OCI-LY1 (cell line): ENCODE data around the gene MARS1.

Source experiments
- H2AFZ ChIP-seq: fragments of 200-600 bp; sonication (generic), shearing (Covaris generic); 2 replicates; pipeline ENCODE4 v1.6.0; 2014; ENCODE audit warnings: antibody characterized with exemption, mild to moderate bottlenecking, low read length
- H3F3A ChIP-seq: fragments of 200-600 bp; sonication (generic), shearing (Covaris generic); 2 replicates; pipeline ENCODE4 v1.6.0; 2014; ENCODE audit warnings: mild to moderate bottlenecking, antibody characterized with exemption, low read length, moderate library complexity; ENCODE audit not compliant: insufficient read depth
- H3K27ac ChIP-seq: fragments of 200-600 bp; sonication (generic); 2 replicates; pipeline ENCODE4 v1.5.1; 2014; ENCODE audit warnings: low read length, mixed run types, mild to moderate bottlenecking, low read depth; ENCODE audit not compliant: poor library complexity, severe bottlenecking
- H3K27me3 ChIP-seq: fragments of 200-600 bp; sonication (generic); 2 replicates; pipeline ENCODE4 v1.6.0; 2014; ENCODE audit warnings: antibody characterized with exemption, mild to moderate bottlenecking, low read length, moderate library complexity; ENCODE audit not compliant: insufficient read depth
- H3K36me3 ChIP-seq: fragments of 200-600 bp; sonication (generic); 2 replicates; pipeline ENCODE4 v1.6.1; 2014; ENCODE audit warnings: mild to moderate bottlenecking, antibody characterized with exemption, low read length, moderate library complexity, mixed read lengths; ENCODE audit not compliant: insufficient read depth
- H3K4me1 ChIP-seq: fragments of 200-600 bp; sonication (generic); 2 replicates; pipeline ENCODE4 v1.5.1; 2014; ENCODE audit warnings: mild to moderate bottlenecking, low read length, moderate library complexity; ENCODE audit not compliant: insufficient read depth, severe bottlenecking
- H3K4me2 ChIP-seq: fragments of 200-600 bp; sonication (generic), shearing (Covaris generic); 2 replicates; pipeline ENCODE4 v1.6.1; 2014; ENCODE audit warnings: low read length
- H3K4me3 ChIP-seq: fragments of 200-600 bp; sonication (generic); 2 replicates; pipeline ENCODE4 v1.5.1; 2014; ENCODE audit warnings: low read length, low read depth, mild to moderate bottlenecking, mixed read lengths; ENCODE audit not compliant: poor library complexity, severe bottlenecking
- H3K79me2 ChIP-seq: fragments of 200-600 bp; shearing (Covaris generic); 2 replicates; pipeline ENCODE4 v1.6.1; 2016; ENCODE audit warnings: mixed run types, low read length, mixed read lengths; ENCODE audit not compliant: insufficient read depth
- H3K9ac ChIP-seq: fragments of 200-600 bp; sonication (generic), shearing (Covaris generic); 2 replicates; pipeline ENCODE4 v1.6.1; 2014; ENCODE audit warnings: mild to moderate bottlenecking, low read length, mixed read lengths
- H3K9me2 ChIP-seq: fragments of 200-600 bp; sonication (generic), shearing (Covaris generic); 2 replicates; pipeline ENCODE4 v1.6.1; 2014; ENCODE audit warnings: low read depth, mild to moderate bottlenecking, low read length, mixed read lengths
- H3K9me3 ChIP-seq: fragments of 200-600 bp; shearing (Covaris generic); 2 replicates; pipeline ENCODE4 v1.6.1; 2014; ENCODE audit warnings: low read length, mixed read lengths
- H4K20me1 ChIP-seq: fragments of 200-600 bp; sonication (generic), shearing (Covaris generic); 2 replicates; pipeline ENCODE4 v1.6.0; 2016; ENCODE audit warnings: mild to moderate bottlenecking, low read length; ENCODE audit not compliant: insufficient read depth
- EZH2 ChIP-seq: fragments of 200-600 bp; sonication (generic), shearing (Covaris generic); IDR thresholded peaks from 2 replicates; pipeline ENCODE4 v1.8.0; 2017; ENCODE audit warnings: borderline replicate concordance, mixed run types, mild to moderate bottlenecking, antibody characterized with exemption, low read length, moderate library complexity, mixed read lengths
- TF ChIP-seq, protein P1 (sequence below): fragments of 200-600 bp; sonication (generic), shearing (Covaris generic); IDR thresholded peaks from 2 replicates; pipeline ENCODE4 v1.5.1; 2017; ENCODE audit warnings: mild to moderate bottlenecking, antibody characterized with exemption, low read length, moderate library complexity, mixed read lengths

The MARS1 gene

DNA sequence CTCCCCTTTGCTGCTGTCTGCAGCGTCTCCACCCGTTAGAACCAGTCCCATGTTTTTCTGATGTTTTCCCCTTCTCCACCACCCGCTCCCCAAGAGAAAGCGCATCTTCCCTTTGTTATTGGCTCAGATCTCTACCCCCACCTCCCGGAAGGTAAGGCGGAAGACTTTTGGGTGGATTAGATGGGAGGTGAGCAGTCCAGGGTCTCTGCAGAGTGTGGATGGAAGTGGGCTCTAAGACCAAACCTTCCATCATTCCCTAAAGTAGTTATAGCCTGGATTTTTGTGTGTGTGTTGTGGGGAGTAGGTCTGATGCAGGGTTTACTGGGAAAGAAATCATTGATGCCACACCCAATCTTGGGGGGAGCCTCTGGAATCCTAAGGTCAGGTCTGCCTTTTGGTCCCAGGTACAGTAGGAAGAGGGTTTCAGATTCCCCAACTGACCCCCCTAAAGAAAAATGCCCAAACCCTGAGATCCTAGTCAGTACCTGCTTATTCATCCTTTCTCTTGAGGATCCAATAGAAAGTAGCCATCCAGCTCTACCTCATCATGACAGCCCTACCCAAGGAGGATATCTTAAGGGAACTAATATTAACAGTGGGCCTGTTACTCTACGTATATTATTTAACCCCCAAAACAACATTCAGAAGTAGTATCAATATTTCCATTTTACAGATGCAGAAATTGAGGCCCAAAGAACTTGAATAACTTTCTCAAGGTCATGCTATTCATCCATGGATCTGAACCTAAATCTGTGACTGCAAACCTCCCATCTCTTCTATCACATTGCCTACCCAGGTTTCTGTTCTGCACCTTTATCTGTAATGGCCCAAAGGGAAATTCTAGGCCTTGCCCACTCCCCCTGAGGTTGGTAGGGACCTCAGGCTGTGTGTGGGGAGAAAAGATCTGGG lies 63.0 kb downstream of the MARS1 start:
- Histone ChIP-seq H3K4me3 (no peak overlapping the region), H3K4me1 (peaks cover 31% of the 10 kb centered on the region), H3K79me2 (0 out of 2 replicates have a peak, but pooled peaks cover 4% of the 10 kb centered on the region), H3K9me3 (no peaks in the 10 kb centered on the region), H3K36me3 (0 out of 2 replicates have a peak, but pooled peaks cover under 1% of the 10 kb centered on the region), H3K9ac (no peak overlapping the region), H3K27me3 (no peaks in the 10 kb centered on the region), H3F3A (no peaks in the 10 kb centered on the region), H2AFZ (no peak overlapping the region), H3K9me2 (no peaks in the 10 kb centered on the region), H3K4me2 (no peak overlapping the region), H3K27ac (no peak overlapping the region), H4K20me1 (no peaks in the 10 kb centered on the region)
- TF ChIP-seq EZH2, result no peak
- TF ChIP-seq, protein P1, sequence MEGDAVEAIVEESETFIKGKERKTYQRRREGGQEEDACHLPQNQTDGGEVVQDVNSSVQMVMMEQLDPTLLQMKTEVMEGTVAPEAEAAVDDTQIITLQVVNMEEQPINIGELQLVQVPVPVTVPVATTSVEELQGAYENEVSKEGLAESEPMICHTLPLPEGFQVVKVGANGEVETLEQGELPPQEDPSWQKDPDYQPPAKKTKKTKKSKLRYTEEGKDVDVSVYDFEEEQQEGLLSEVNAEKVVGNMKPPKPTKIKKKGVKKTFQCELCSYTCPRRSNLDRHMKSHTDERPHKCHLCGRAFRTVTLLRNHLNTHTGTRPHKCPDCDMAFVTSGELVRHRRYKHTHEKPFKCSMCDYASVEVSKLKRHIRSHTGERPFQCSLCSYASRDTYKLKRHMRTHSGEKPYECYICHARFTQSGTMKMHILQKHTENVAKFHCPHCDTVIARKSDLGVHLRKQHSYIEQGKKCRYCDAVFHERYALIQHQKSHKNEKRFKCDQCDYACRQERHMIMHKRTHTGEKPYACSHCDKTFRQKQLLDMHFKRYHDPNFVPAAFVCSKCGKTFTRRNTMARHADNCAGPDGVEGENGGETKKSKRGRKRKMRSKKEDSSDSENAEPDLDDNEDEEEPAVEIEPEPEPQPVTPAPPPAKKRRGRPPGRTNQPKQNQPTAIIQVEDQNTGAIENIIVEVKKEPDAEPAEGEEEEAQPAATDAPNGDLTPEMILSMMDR, result no peak

DNA sequence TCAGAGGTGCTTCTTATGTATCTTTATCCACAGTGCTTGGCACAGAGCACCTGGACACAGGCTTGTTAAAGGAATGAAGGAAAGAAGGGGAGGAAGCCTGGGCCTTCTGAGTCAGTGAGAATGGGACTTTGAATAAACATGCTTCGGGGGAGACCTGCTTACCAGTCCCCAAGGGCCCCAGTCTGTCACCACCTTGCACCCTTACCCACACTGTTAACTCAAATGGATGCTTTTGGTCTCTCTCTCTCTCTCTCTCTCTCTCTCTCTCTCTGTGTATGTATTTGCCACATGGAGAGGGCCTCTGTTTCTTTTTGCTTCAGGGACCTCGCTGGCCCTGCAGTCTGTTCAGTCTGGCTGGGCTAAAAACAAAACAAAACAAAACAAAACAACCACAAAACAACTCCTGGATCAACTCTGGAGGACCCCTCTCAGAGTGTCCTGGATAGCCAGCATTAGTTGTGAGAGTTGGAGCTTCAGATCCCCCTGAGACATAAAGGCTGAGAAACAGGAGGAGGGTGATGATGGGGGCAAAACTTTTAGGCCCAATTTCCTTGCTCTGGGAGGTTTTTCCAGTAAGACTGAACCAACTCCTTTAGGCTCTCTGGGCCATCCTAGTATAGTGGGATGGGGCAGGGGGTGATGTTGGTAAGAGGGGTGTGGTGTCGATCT lies 63.9 kb downstream of the MARS1 start:
- TF ChIP-seq, protein P1, result no peak
- no peak for TF ChIP-seq EZH2
- H4K20me1 ChIP-seq, result no peaks in the 10 kb centered on the region
- no peaks in the 10 kb centered on the region for H3K79me2 ChIP-seq
- no peak overlapping the region for H3K9ac ChIP-seq
- peaks cover 24% of the 10 kb centered on the region for H3K4me1 ChIP-seq
- H3K36me3 ChIP-seq, result no peaks in the 10 kb centered on the region
- H3K27ac ChIP-seq, result no peak overlapping the region
- H3K9me3 ChIP-seq, result no peaks in the 10 kb centered on the region
- no peaks in the 10 kb centered on the region for H3K9me2 ChIP-seq
- no peaks in the 10 kb centered on the region for H3K27me3 ChIP-seq
- H3K4me3 ChIP-seq, result no peak overlapping the region
- H3F3A ChIP-seq, result no peaks in the 10 kb centered on the region
- no peak overlapping the region for H3K4me2 ChIP-seq
- no peak overlapping the region for H2AFZ ChIP-seq

DNA sequence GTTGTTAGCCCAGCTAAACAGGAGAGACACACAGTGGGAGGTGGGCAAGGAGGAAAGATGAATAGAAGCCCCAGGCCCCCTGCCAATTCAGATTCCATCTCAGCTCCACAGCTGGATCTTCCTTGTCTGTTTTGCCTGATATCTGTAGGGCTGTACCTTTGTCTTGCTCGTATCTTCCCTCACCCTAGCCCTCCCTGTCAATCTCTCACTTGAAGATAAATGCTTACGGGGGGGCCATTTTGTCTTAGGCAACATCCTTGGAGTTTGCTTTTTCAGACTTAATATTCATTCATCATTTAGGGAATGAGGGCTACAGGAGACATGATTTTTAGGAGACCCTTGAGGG lies 64.4 kb downstream of the MARS1 start:
- Histone ChIP-seq H3K4me2 (no peak overlapping the region), H3F3A (no peaks in the 10 kb centered on the region), H3K27ac (no peak overlapping the region)

More for the DNA sequence above, 64.4 kb downstream of the MARS1 start:
- Histone ChIP-seq H4K20me1 (no peaks in the 10 kb centered on the region), H3K9me3 (no peaks in the 10 kb centered on the region), H3K4me3 (no peak overlapping the region), H3K79me2 (no peaks in the 10 kb centered on the region), H2AFZ (no peak overlapping the region), H3K9me2 (no peaks in the 10 kb centered on the region), H3K9ac (no peak overlapping the region), H3K27me3 (no peaks in the 10 kb centered on the region), H3K36me3 (no peaks in the 10 kb centered on the region), H3K4me1 (peaks cover 23% of the 10 kb centered on the region)
- TF ChIP-seq EZH2, result no peak
- TF ChIP-seq, protein P1, result no peak
